Measurements from ENCODE around the gene LONRF2. TPM values are rescaled to one million over a fixed set of nuclear protein-coding genes. Genes with fewer than 3 reads are reported as not detected.

LONRF2 gene
- total RNA-seq, 1 experiment from 2014 or later, result 1.1 TPM

DNA sequence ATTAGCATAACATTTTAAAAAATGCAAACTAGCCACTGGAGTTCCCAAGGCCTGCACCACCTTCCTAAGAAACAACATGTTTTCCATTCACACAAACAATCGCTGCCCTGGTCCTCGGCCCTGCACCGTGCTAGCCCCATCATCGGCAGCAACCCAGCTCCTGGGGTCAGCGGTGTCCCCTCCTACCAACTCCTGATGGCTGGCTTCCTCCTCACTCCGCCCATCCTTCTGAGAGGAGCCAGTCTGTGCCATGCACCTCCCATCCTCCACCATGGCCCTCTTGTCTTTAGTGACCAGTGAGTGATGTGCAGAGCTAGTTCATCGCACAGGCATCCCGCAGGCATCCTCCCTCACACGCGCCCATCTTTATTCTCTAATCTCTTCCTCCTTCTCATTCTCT, 81.9 kb downstream of the LONRF2 start:
- H3K27ac ChIP-seq (ENCODE audit: low read length), result no peak overlapping the region
- no peaks in the 10 kb centered on the region for H3K27me3 ChIP-seq (ENCODE audit: low read length)
- H3K9me2 ChIP-seq (replicated peaks; ENCODE audit: low read length), result no peaks in the 10 kb centered on the region
- no peaks in the 10 kb centered on the region for H4K20me1 ChIP-seq (ENCODE audit: low read length)
- H3K4me3 ChIP-seq (ENCODE audit: low read length), result no peak overlapping the region
- DNase-seq, result no peak
- CTCF ChIA-PET, result no interaction called here
- no peak for ATAC-seq
- H3K36me3 ChIP-seq (ENCODE audit: low read depth, low read length), result no peaks in the 10 kb centered on the region
- POLR2A ChIA-PET (ENCODE audit: unreplicated experiment), result no interaction called here
- intact Hi-C loops (cut with micrococcal nuclease), result loop anchor here (5.0 to 10.0 kb wide), 4 partner anchors 63 to 683 kb away; no protein-coding TSS in a partner anchor
- no peak overlapping the region for H3K9ac ChIP-seq (ENCODE audit: low read length)
- no peaks in the 10 kb centered on the region for H3K9me3 ChIP-seq (ENCODE audit: low read length)
- 0 out of 2 replicates have a peak, but pooled peaks cover 3% of the 10 kb centered on the region for H3K4me1 ChIP-seq (ENCODE audit: insufficient read depth, low read length)
- no peaks in the 10 kb centered on the region for H3K79me2 ChIP-seq (ENCODE audit: low read length)
- no peaks in the 10 kb centered on the region for H3F3A ChIP-seq (ENCODE audit: low read length, unreplicated experiment)
- H2AFZ ChIP-seq (ENCODE audit: low read length), result no peak overlapping the region
- no peak for TF ChIP-seq EZH2phosphoT487 (IDR thresholded peaks at IDR 0.05; ENCODE audit: borderline replicate concordance, low read length)
- TF ChIP-seq, protein P1, sequence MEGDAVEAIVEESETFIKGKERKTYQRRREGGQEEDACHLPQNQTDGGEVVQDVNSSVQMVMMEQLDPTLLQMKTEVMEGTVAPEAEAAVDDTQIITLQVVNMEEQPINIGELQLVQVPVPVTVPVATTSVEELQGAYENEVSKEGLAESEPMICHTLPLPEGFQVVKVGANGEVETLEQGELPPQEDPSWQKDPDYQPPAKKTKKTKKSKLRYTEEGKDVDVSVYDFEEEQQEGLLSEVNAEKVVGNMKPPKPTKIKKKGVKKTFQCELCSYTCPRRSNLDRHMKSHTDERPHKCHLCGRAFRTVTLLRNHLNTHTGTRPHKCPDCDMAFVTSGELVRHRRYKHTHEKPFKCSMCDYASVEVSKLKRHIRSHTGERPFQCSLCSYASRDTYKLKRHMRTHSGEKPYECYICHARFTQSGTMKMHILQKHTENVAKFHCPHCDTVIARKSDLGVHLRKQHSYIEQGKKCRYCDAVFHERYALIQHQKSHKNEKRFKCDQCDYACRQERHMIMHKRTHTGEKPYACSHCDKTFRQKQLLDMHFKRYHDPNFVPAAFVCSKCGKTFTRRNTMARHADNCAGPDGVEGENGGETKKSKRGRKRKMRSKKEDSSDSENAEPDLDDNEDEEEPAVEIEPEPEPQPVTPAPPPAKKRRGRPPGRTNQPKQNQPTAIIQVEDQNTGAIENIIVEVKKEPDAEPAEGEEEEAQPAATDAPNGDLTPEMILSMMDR (conservative IDR thresholded peaks at IDR 0.05; ENCODE audit: low read depth, low read length), result no peak
- TF ChIP-seq EZH2 (IDR thresholded peaks at IDR 0.05; ENCODE audit: low read length, unreplicated experiment), result no peak
- H3K4me2 ChIP-seq (ENCODE audit: low read length), result no peak overlapping the region
- BruUV-seq (replicated peaks), result no TSS peak

DNA sequence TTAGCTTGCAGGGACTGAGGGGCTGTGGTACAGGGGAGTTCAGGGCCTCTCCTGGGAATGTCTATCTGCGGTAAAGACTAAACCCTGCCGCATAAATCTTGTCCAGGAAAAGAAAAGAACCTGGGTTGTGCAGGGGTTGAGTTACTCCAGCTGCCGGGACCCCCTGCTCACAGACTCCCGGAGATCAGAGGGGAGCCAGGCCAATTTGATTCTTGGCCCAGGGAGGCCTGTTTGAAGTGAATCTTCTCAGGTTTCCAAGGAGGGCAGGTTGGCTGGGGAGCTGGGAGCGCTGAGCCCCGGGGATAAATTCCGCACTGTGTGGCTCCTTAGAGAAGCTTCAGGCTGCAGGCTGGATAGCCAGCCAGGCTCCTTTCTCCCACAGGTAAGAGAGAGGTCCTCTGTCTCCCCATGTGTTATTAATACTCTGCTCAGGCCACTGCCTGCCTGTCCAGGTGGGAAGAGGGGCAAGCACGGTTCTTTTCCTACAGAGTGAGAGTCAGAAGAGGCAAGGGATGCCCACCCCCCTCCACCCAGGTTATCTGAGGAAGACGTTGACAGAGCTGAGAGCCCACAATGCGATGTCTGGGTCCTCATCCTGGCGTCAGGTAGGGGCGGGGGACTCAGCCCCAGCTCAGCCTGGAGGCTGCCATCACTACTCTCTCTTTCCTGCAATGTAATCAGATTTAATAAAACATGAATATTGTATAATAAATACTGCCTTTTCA, 82.7 kb downstream of the LONRF2 start:
- CTCF ChIA-PET, result no interaction called here
- no peak overlapping the region for H3K4me2 ChIP-seq (ENCODE audit: low read length)
- H4K20me1 ChIP-seq (ENCODE audit: low read length), result no peaks in the 10 kb centered on the region
- no peak overlapping the region for H3K9ac ChIP-seq (ENCODE audit: low read length)
- ATAC-seq (no peak), DNase-seq (no peak)
- intact Hi-C loops (cut with micrococcal nuclease), result loop anchor here (5.0 to 10.0 kb wide), 4 partner anchors 62 to 682 kb away; no protein-coding TSS in a partner anchor
- H3K27me3 ChIP-seq (ENCODE audit: low read length), result no peaks in the 10 kb centered on the region
- TF ChIP-seq EZH2phosphoT487 (IDR thresholded peaks at IDR 0.05; ENCODE audit: borderline replicate concordance, low read length), result no peak
- TF ChIP-seq, protein P1 (conservative IDR thresholded peaks at IDR 0.05; ENCODE audit: low read depth, low read length), result no peak
- TF ChIP-seq EZH2 (IDR thresholded peaks at IDR 0.05; ENCODE audit: low read length, unreplicated experiment), result no peak
- no TSS peak for BruUV-seq (replicated peaks)
- H3K79me2 ChIP-seq (ENCODE audit: low read length), result no peaks in the 10 kb centered on the region
- POLR2A ChIA-PET (ENCODE audit: unreplicated experiment), result no interaction called here
- H3K4me1 ChIP-seq (ENCODE audit: insufficient read depth, low read length), result peaks cover 10% of the 10 kb centered on the region
- H3K9me2 ChIP-seq (replicated peaks; ENCODE audit: low read length), result no peaks in the 10 kb centered on the region
- no peaks in the 10 kb centered on the region for H3K9me3 ChIP-seq (ENCODE audit: low read length)
- no peak overlapping the region for H3K4me3 ChIP-seq (ENCODE audit: low read length)
- H3K36me3 ChIP-seq (ENCODE audit: low read depth, low read length), result no peaks in the 10 kb centered on the region
- no peak overlapping the region for H3K27ac ChIP-seq (ENCODE audit: low read length)
- no peak overlapping the region for H2AFZ ChIP-seq (ENCODE audit: low read length)
- H3F3A ChIP-seq (ENCODE audit: low read length, unreplicated experiment), result no peaks in the 10 kb centered on the region

DNA sequence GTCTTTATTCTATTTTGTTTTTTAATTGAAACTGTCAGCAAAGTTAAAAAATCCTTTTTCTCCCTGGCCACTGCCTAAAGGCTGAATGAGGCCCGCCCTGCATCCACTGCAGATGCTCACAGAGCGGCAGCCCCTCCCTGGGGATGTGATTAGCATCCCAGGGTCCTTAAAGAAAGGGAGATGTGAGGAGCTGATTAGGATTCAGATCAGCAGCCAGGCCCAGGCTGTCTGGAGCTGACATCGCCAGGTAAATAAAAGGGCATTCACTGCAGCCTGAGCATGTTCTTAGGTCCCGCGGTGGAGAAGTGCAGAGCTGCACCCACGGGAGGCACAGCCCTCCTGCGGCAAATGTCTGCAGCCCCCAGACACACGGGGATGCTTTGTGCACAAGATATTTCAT, 83.8 kb downstream of the LONRF2 start:
- H3K79me2 ChIP-seq (ENCODE audit: low read length), result no peaks in the 10 kb centered on the region
- TF ChIP-seq EZH2 (IDR thresholded peaks at IDR 0.05; ENCODE audit: low read length, unreplicated experiment) (no peak), EZH2phosphoT487 (IDR thresholded peaks at IDR 0.05; ENCODE audit: borderline replicate concordance, low read length) (no peak)
- TF ChIP-seq, protein P1 (conservative IDR thresholded peaks at IDR 0.05; ENCODE audit: low read depth, low read length), result no peak
- H3K9me2 ChIP-seq (replicated peaks; ENCODE audit: low read length), result no peaks in the 10 kb centered on the region
- no peaks in the 10 kb centered on the region for H3K36me3 ChIP-seq (ENCODE audit: low read depth, low read length)
- POLR2A ChIA-PET (ENCODE audit: unreplicated experiment), result no interaction called here
- H3K9ac ChIP-seq (ENCODE audit: low read length), result no peak overlapping the region
- H3K4me3 ChIP-seq (ENCODE audit: low read length), result no peak overlapping the region
- intact Hi-C loops (cut with micrococcal nuclease), result no loop called here
- no peaks in the 10 kb centered on the region for H3K27me3 ChIP-seq (ENCODE audit: low read length)
- no peak for ATAC-seq
- H2AFZ ChIP-seq (ENCODE audit: low read length), result no peak overlapping the region
- H3K9me3 ChIP-seq (ENCODE audit: low read length), result no peaks in the 10 kb centered on the region
- BruUV-seq (replicated peaks), result no TSS peak
- no peak overlapping the region for H3K27ac ChIP-seq (ENCODE audit: low read length)
- H3F3A ChIP-seq (ENCODE audit: low read length, unreplicated experiment), result no peaks in the 10 kb centered on the region
- CTCF ChIA-PET, result no interaction called here
- H4K20me1 ChIP-seq (ENCODE audit: low read length), result no peaks in the 10 kb centered on the region
- H3K4me1 ChIP-seq (ENCODE audit: insufficient read depth, low read length), result peaks cover 12% of the 10 kb centered on the region
- no peak overlapping the region for H3K4me2 ChIP-seq (ENCODE audit: low read length)
- no peak for DNase-seq
